Right atrium auricular region (tissue), 2 donors: Measurements from ENCODE around the gene ZNF385C. TPM values are rescaled to one million over a fixed set of nuclear protein-coding genes. Genes with fewer than 3 reads are reported as not detected.

Source experiments
- DNase-seq: peaks from one replicate; pipeline ENCODE4 v3.0.0-alpha.2; 2019; ENCODE audit warnings: low spot score
- H3K27ac ChIP-seq, 2 donors: fragments of 200-600 bp; sonication (generic); 1 replicate in 1 of 2; 2 replicates in 1 of 2; pipeline ENCODE4 v1.5.1; 2016 to 2019
- H3K27me3 ChIP-seq, 2 donors: fragments of 200-600 bp; sonication (generic); one replicate each; pipeline versions ENCODE4 v1.5.1 to v1.6.0; 2017 to 2019
- H3K36me3 ChIP-seq: fragments of 200-600 bp; sonication (generic); one replicate; pipeline ENCODE4 v1.5.1; 2016
- H3K4me1 ChIP-seq, 2 donors: fragments of 200-600 bp; sonication (generic); one replicate each; pipeline versions ENCODE4 v1.5.1 to v1.6.0; 2017 to 2019
- H3K4me3 ChIP-seq, 2 donors: fragments of 200-600 bp; sonication (generic); 1 replicate in 1 of 2; 2 replicates in 1 of 2; pipeline ENCODE4 v1.5.1; 2017 to 2019; ENCODE audit warnings: mild to moderate bottlenecking in 1 of 2, moderate library complexity in 1 of 2
- H3K9me3 ChIP-seq, 2 donors: fragments of 200-600 bp; sonication (generic); one replicate each; pipeline ENCODE4 v1.5.1; 2019
- CTCF ChIP-seq, 2 donors: fragments of 200-600 bp; sonication (generic); IDR thresholded peaks; one replicate each; pipeline ENCODE4 v1.5.1; 2019; ENCODE audit warnings: antibody characterized with exemption in 2 of 2
- total RNA-seq, 2 donors: library from RNA; depleted of rRNA; stranded (reverse); fragments of >200 nt; gene quantifications; one replicate each; pipeline ENCODE4 v1.1.0, GENCODE V29; 2016

The ZNF385C gene
- total RNA-seq, 2 donors from 2014 or later: not detected

GRCh38 chr17:42107124-42107523 is 8.9 kb upstream of the ZNF385C start:
- no peak for TF ChIP-seq CTCF (IDR thresholded peaks at IDR 0.05)
- no peaks in the 10 kb centered on the region for H3K9me3 ChIP-seq
- H3K36me3 ChIP-seq: peaks cover 6% of the 10 kb centered on the region
- no peak overlapping the region for H3K27ac ChIP-seq
- no peak for DNase-seq
- no peaks in the 10 kb centered on the region for H3K27me3 ChIP-seq
- peak overlapping the region in 1 of 2 donors; percentile 33 for H3K4me3 ChIP-seq
- peaks cover 0 to 18% of the 10 kb centered on the region in 2 donors for H3K4me1 ChIP-seq

GRCh38 chr17:42106009-42106408 is 7.7 kb upstream of the ZNF385C start:
- Histone ChIP-seq H3K4me1 (peaks cover 0 to 11% of the 10 kb centered on the region in 2 donors), H3K36me3 (peaks cover 6% of the 10 kb centered on the region), H3K27ac (no peak overlapping the region), H3K27me3 (no peaks in the 10 kb centered on the region), H3K4me3 (no peak overlapping the region), H3K9me3 (no peaks in the 10 kb centered on the region)
- TF ChIP-seq CTCF (IDR thresholded peaks at IDR 0.05): no peak
- no peak for DNase-seq

GRCh38 chr17:42104264-42104663 is 6.0 kb upstream of the ZNF385C start:
- Histone ChIP-seq H3K4me3 (no peak overlapping the region), H3K9me3 (no peaks in the 10 kb centered on the region), H3K4me1 (peaks cover 0 to 10% of the 10 kb centered on the region in 2 donors), H3K36me3 (peaks cover 6% of the 10 kb centered on the region), H3K27ac (no peak overlapping the region), H3K27me3 (no peaks in the 10 kb centered on the region)
- TF ChIP-seq CTCF (IDR thresholded peaks at IDR 0.05): no peak
- no peak for DNase-seq

- Histone ChIP-seq H3K36me3 (peaks cover 6% of the 10 kb centered on the region), H3K4me1 (peaks cover 0 to 10% of the 10 kb centered on the region in 2 donors), H3K9me3 (no peaks in the 10 kb centered on the region), H3K4me3 (no peak overlapping the region), H3K27ac (no peak overlapping the region), H3K27me3 (no peaks in the 10 kb centered on the region)
- DNase-seq: no peak
- TF ChIP-seq CTCF (IDR thresholded peaks at IDR 0.05): no peak
These were observed 5.1 kb upstream of the ZNF385C start for GRCh38 chr17:42103221-42103954.

- peak; percentile 78 to 84 for TF ChIP-seq CTCF (IDR thresholded peaks at IDR 0.05)
- peaks cover 4 to 6% of the 10 kb centered on the region in 2 donors for H3K27me3 ChIP-seq
- no peak overlapping the region for H3K4me3 ChIP-seq
- no peaks in the 10 kb centered on the region for H3K9me3 ChIP-seq
- H3K36me3 ChIP-seq: peaks cover 6% of the 10 kb centered on the region
- peak; percentile 78 for DNase-seq
- no peak overlapping the region for H3K27ac ChIP-seq
- H3K4me1 ChIP-seq: peaks cover 0 to 13% of the 10 kb centered on the region in 2 donors
These were observed 3.4 kb upstream of the ZNF385C start for GRCh38 chr17:42101513-42102292.
